ENCODE results near the gene CSPG5. TPM values are rescaled to one million over a fixed set of nuclear protein-coding genes. Genes with fewer than 3 reads are reported as not detected.

CSPG5 gene
- total RNA-seq, 1 experiment from 2014 or later = 7.4 TPM

DNA sequence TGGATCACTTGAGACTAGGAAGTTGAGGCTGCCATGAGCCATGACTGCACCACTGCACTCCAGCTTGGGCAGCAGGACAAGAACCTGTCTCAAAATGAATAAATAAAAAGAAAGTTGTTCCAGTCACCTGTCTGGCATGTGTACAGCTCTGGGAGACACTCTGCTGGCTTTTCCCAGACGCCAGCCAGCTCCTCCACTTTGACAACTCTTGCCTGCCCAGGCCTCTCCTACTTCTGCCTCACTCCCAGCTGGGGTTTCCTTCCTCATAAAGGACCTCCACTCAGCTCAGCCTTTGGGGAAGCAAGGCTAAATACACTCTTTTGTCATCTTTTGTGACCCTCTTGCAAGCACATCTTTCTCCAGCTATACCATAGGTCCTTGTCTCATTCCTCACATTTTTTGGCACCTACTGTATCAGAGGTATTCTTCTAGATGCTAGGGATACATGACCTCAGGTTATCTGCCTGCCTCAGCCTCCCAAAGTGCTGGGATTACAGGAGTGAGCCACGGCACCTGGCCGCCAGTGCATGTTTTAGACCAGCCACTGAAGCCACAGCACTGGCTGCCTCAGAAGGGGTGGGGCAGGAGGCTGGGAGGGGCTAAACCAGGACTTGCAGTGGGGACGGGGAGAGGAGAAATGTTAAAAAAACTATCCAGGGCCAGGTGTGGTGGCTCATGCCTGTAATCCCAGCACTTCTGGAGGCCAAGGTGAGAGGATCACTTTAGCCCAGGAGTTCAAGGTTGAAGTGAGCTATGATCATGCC is 55.2 kb downstream of the CSPG5 start:
- H3K4me1 Mint-ChIP-seq (ENCODE audit: low read depth, unreplicated experiment) = peaks cover 24% of the 10 kb centered on the region
- BruUV-seq (replicated peaks) = no TSS peak
- intact Hi-C loops (cut with micrococcal nuclease; ENCODE audit: unreplicated experiment) = no loop called here
- H3K9me3 Mint-ChIP-seq (ENCODE audit: low read depth, unreplicated experiment) = no peaks in the 10 kb centered on the region
- TF ChIP-seq, protein P1, sequence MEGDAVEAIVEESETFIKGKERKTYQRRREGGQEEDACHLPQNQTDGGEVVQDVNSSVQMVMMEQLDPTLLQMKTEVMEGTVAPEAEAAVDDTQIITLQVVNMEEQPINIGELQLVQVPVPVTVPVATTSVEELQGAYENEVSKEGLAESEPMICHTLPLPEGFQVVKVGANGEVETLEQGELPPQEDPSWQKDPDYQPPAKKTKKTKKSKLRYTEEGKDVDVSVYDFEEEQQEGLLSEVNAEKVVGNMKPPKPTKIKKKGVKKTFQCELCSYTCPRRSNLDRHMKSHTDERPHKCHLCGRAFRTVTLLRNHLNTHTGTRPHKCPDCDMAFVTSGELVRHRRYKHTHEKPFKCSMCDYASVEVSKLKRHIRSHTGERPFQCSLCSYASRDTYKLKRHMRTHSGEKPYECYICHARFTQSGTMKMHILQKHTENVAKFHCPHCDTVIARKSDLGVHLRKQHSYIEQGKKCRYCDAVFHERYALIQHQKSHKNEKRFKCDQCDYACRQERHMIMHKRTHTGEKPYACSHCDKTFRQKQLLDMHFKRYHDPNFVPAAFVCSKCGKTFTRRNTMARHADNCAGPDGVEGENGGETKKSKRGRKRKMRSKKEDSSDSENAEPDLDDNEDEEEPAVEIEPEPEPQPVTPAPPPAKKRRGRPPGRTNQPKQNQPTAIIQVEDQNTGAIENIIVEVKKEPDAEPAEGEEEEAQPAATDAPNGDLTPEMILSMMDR (IDR thresholded peaks at IDR 0.05; ENCODE audit: unreplicated experiment) = no peak
- CTCF ChIA-PET = interaction anchor here (1.5 kb wide), 1 partner anchor 138 kb away, joined by 4 read pairs; no protein-coding TSS in a partner anchor
- H3K27ac Mint-ChIP-seq (ENCODE audit: unreplicated experiment) = no peak overlapping the region
- no peak overlapping the region for H3K4me3 Mint-ChIP-seq (ENCODE audit: low read depth, unreplicated experiment)
- H3K36me3 Mint-ChIP-seq (ENCODE audit: insufficient read depth, unreplicated experiment) = peaks cover 5% of the 10 kb centered on the region
- DNase-seq = no peak
- no peaks in the 10 kb centered on the region for H3K27me3 Mint-ChIP-seq (ENCODE audit: unreplicated experiment)

DNA sequence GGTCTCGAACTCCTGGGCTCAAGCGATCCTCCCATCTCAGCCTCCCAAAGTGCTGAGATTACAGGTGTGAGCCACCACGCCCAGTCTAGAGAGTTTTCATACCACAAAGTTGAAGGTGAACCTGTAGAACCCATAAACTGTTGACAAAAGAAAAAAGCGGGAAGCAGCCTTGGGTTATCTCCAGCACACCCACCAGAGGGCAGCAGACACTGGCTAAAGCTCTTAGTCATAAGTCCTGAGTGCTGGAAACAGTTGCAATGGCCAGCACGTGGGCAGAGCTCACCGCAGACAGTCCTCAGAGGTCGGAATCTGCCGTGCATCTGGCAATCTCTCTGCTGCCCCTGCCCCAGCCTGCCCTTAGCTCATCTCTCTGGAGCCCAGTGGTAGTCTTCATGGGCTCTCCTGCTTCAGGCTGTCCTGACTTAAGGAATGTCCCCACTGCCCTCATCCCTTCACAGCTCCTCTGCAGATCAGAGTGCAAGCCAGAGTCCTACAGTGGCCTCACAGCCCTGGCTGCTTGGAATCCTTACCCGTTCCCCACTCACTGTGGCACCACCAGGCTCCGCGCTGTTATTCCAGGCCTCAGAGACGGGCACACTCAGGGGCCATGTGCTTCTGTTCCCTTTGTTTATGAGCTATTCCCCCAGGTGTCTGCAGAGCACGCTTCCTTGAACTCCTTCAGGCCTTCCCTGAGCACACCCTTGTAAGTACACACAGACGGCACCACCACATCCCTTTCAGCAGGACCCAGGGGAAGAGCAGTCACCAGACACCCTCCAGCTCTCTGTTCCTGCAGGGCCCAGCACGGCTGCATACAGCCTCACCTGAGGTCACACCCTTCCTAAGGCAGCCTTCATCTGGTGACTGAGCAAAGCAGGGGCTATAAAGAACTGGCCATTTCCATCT is 56.3 kb downstream of the CSPG5 start:
- CTCF ChIA-PET = interaction anchor here (0.6 to 1.5 kb wide), 8 partner anchors 56 to 302 kb away, joined by 3 to 16 read pairs (median 4); no protein-coding TSS in a partner anchor
- Mint-ChIP-seq H3K4me3 (ENCODE audit: low read depth, unreplicated experiment) (no peak overlapping the region), H3K27me3 (ENCODE audit: unreplicated experiment) (no peaks in the 10 kb centered on the region), H3K36me3 (ENCODE audit: insufficient read depth, unreplicated experiment) (no peaks in the 10 kb centered on the region), H3K27ac (ENCODE audit: unreplicated experiment) (no peak overlapping the region), H3K9me3 (ENCODE audit: low read depth, unreplicated experiment) (no peaks in the 10 kb centered on the region), H3K4me1 (ENCODE audit: low read depth, unreplicated experiment) (peaks cover 14% of the 10 kb centered on the region)
- intact Hi-C loops (cut with micrococcal nuclease; ENCODE audit: unreplicated experiment) = loop anchor here (1.0 kb wide), 2 partner anchors 90 to 267 kb away; no protein-coding TSS in a partner anchor
- BruUV-seq (replicated peaks) = no TSS peak
- TF ChIP-seq, protein P1 (IDR thresholded peaks at IDR 0.05; ENCODE audit: unreplicated experiment) = peak; percentile 74
- peak; percentile 82 for DNase-seq

DNA sequence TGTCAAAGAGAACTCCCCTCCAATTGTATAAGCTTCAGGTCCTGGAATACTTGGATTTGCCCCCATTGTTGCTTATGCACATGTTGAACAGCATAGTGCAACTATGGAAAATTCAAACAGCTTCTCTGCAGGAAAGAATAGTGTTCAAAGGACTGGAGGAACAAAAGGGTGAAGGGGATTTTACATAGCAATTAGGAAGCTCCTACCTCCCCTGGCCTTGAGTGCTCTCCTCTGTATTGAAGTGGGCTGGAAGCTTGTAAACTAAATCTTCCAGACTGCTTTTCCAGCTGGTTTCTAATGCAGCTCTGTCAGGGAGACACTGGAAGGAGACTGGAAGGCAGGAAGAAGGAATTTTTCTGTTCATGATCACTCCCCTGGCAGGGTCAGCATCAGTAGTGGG is 57.9 kb downstream of the CSPG5 start:
- CTCF ChIA-PET = interaction anchor here (0.6 to 0.7 kb wide), 2 partner anchors 95 to 974 kb away, joined by 3 to 5 read pairs; no protein-coding TSS in a partner anchor
- BruUV-seq (replicated peaks) = no TSS peak
- H3K36me3 Mint-ChIP-seq (ENCODE audit: insufficient read depth, unreplicated experiment) = no peaks in the 10 kb centered on the region
- no peaks in the 10 kb centered on the region for H3K27me3 Mint-ChIP-seq (ENCODE audit: unreplicated experiment)
- intact Hi-C loops (cut with micrococcal nuclease; ENCODE audit: unreplicated experiment) = no loop called here
- DNase-seq = no peak
- H3K4me3 Mint-ChIP-seq (ENCODE audit: low read depth, unreplicated experiment) = no peak overlapping the region
- peaks cover 14% of the 10 kb centered on the region for H3K4me1 Mint-ChIP-seq (ENCODE audit: low read depth, unreplicated experiment)
- no peak overlapping the region for H3K27ac Mint-ChIP-seq (ENCODE audit: unreplicated experiment)
- TF ChIP-seq, protein P1 (IDR thresholded peaks at IDR 0.05; ENCODE audit: unreplicated experiment) = no peak
- no peaks in the 10 kb centered on the region for H3K9me3 Mint-ChIP-seq (ENCODE audit: low read depth, unreplicated experiment)

DNA sequence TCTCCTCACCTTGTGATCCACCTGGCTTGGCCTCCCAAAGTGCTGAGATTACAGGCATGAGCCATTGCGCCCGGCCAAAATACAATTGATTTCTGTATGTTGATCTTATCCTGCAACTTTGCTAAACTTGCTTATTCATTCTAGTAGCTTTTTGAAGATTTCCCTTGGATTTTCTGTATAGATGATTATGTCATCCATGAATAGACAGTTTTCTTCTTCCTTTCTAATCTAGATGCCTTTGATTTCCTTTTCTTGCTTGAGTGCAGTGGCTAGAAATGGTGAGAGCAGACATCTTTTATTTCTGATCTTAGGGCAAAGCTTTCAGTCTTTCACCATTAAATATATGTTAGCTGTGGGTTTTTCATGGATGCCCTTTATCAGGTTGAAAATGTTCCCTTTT is 60.7 kb downstream of the CSPG5 start:
- CTCF ChIA-PET = interaction anchor here (0.6 kb wide), 1 partner anchor 1230 kb away, joined by 4 read pairs; no protein-coding TSS in a partner anchor
- Mint-ChIP-seq H3K27ac (ENCODE audit: unreplicated experiment) (no peak overlapping the region), H3K36me3 (ENCODE audit: insufficient read depth, unreplicated experiment) (peaks cover 18% of the 10 kb centered on the region), H3K27me3 (ENCODE audit: unreplicated experiment) (no peaks in the 10 kb centered on the region), H3K4me3 (ENCODE audit: low read depth, unreplicated experiment) (no peak overlapping the region), H3K4me1 (ENCODE audit: low read depth, unreplicated experiment) (peaks cover 7% of the 10 kb centered on the region), H3K9me3 (ENCODE audit: low read depth, unreplicated experiment) (no peaks in the 10 kb centered on the region)
- no peak for DNase-seq
- TF ChIP-seq, protein P1 (IDR thresholded peaks at IDR 0.05; ENCODE audit: unreplicated experiment) = no peak
- no TSS peak for BruUV-seq (replicated peaks)
- intact Hi-C loops (cut with micrococcal nuclease; ENCODE audit: unreplicated experiment) = no loop called here

Measured in Calu3 (cell line).